Islet precursor cell (in vitro differentiated cells): ENCODE results near the gene NTSR2.

ENCODE experiments used
- DNase-seq: peaks from one replicate; pipeline ENCODE4 v3.0.0-alpha.2; 2018

The NTSR2 gene

GRCh38 chr2:11656252-11656651 is 13.7 kb downstream of the NTSR2 start:
- DNase-seq = no peak

GRCh38 chr2:11655495-11655894 is 14.5 kb downstream of the NTSR2 start:
- no peak for DNase-seq

- no peak for DNase-seq
Measured at GRCh38 chr2:11652553-11652952, 17.4 kb downstream of the NTSR2 start.

GRCh38 chr2:11651856-11652548 is 18.0 kb downstream of the NTSR2 start:
- peak; percentile 13 for DNase-seq

- no peak for DNase-seq
Measured at GRCh38 chr2:11649093-11649492, 20.9 kb downstream of the NTSR2 start.

GRCh38 chr2:11647834-11648600 is 22.0 kb downstream of the NTSR2 start:
- peak; percentile 70 for DNase-seq

- no peak for DNase-seq
Measured at GRCh38 chr2:11646530-11646929, 23.5 kb downstream of the NTSR2 start.

- DNase-seq = no peak
Measured at GRCh38 chr2:11644293-11644692, 25.7 kb downstream of the NTSR2 start.

GRCh38 chr2:11642972-11643371 is 27.0 kb downstream of the NTSR2 start:
- DNase-seq = no peak

- no peak for DNase-seq
Measured at GRCh38 chr2:11640132-11640531, 29.9 kb downstream of the NTSR2 start.

- DNase-seq = no peak
Measured at GRCh38 chr2:11639503-11639902, 30.5 kb downstream of the NTSR2 start.

- no peak for DNase-seq
Measured at GRCh38 chr2:11637546-11637945, 32.4 kb downstream of the NTSR2 start.

GRCh38 chr2:11636593-11637295 is 33.3 kb downstream of the NTSR2 start:
- DNase-seq = no peak

GRCh38 chr2:11635141-11635540 is 34.9 kb downstream of the NTSR2 start:
- DNase-seq = no peak

GRCh38 chr2:11634584-11634983 is 35.4 kb downstream of the NTSR2 start:
- DNase-seq = no peak

GRCh38 chr2:11633923-11634478 is 36.0 kb downstream of the NTSR2 start:
- DNase-seq = no peak

GRCh38 chr2:11631462-11631861 is 38.5 kb downstream of the NTSR2 start:
- DNase-seq = no peak

- DNase-seq = no peak
Measured at GRCh38 chr2:11630855-11631254, 39.1 kb downstream of the NTSR2 start.

- DNase-seq = no peak
Measured at GRCh38 chr2:11629851-11630250, 40.1 kb downstream of the NTSR2 start.

GRCh38 chr2:11629215-11629614 is 40.8 kb downstream of the NTSR2 start:
- DNase-seq = no peak

- no peak for DNase-seq
Measured at GRCh38 chr2:11628675-11629074, 41.3 kb downstream of the NTSR2 start.

GRCh38 chr2:11625671-11626070 is 44.3 kb downstream of the NTSR2 start:
- no peak for DNase-seq

GRCh38 chr2:11624893-11625292 is 45.1 kb downstream of the NTSR2 start:
- no peak for DNase-seq

- no peak for DNase-seq
Measured at GRCh38 chr2:11622611-11623010, 47.4 kb downstream of the NTSR2 start.
